NCI-H510A (cell line): Measurements from ENCODE around the gene KCP.

ENCODE experiments used
- DNase-seq: peaks from one replicate; lab custom pipeline; 2025; lab: John Stamatoyannopoulos, UW

KCP gene

GRCh38 chr7:128827971-128828711 is 82.4 kb downstream of the KCP start:
- DNase-seq = no peak

GRCh38 chr7:128827248-128827958 is 83.1 kb downstream of the KCP start:
- no peak for DNase-seq

- DNase-seq = no peak
Observed at GRCh38 chr7:128826916-128827247, 83.6 kb downstream of the KCP start.
